Gastroesophageal sphincter (tissue), 4 donors: ENCODE results near the gene RELCH. TPM values are rescaled to one million over a fixed set of nuclear protein-coding genes. Genes with fewer than 3 reads are reported as not detected.

Source experiments
- ATAC-seq: fragments of 150-250 bp; one replicate; pipeline ENCODE4 v1.9.1; 2016; ENCODE audit warnings: mild to moderate bottlenecking, moderate library complexity
- H3K27ac ChIP-seq, 4 donors: fragments of 200-600 bp; sonication (generic) in 3 of 4; 1 replicate in 3 of 4; 2 replicates in 1 of 4; pipeline ENCODE4 v1.5.1; 2016 to 2019
- H3K27me3 ChIP-seq: fragments of 200-600 bp; sonication (generic); one replicate; pipeline ENCODE4 v1.5.1; 2019
- H3K36me3 ChIP-seq, 2 donors: fragments of 200-600 bp; sonication (generic); one replicate each; pipeline ENCODE4 v1.5.1; 2019; ENCODE audit warnings: control low read depth in 1 of 2
- H3K4me1 ChIP-seq, 3 donors: fragments of 200-600 bp; sonication (generic); 1 replicate in 2 of 3; 2 replicates in 1 of 3; pipeline ENCODE4 v1.5.1; 2016 to 2019; ENCODE audit warnings: control low read depth in 2 of 3
- H3K4me3 ChIP-seq, 2 donors: fragments of 200-600 bp; sonication (generic); one replicate each; pipeline ENCODE4 v1.5.1; 2019; ENCODE audit warnings: mild to moderate bottlenecking in 1 of 2, moderate library complexity in 1 of 2
- H3K9me3 ChIP-seq, 3 donors: fragments of 200-600 bp; sonication (generic); one replicate each; pipeline ENCODE4 v1.5.1; 2017 to 2019; ENCODE audit warnings: control low read depth in 2 of 3
- CTCF ChIP-seq, 4 experiments: fragments of 200-600 bp in 2 of 4; fragments of 450-650 bp in 2 of 4; sonication (generic) in 1 of 4; IDR thresholded peaks; one replicate each; pipeline ENCODE4 v1.5.1; 2017 to 2019; ENCODE audit warnings: antibody characterized with exemption in 4 of 4, mild to moderate bottlenecking in 2 of 4, moderate library complexity in 2 of 4
- EP300 ChIP-seq: sonication (generic); formaldehyde crosslinking; IDR thresholded peaks from one replicate; pipeline ENCODE4 v1.6.1; 2017; ENCODE audit warnings: antibody characterized with exemption, mild to moderate bottlenecking
- POLR2A ChIP-seq, 2 donors: fragments of 450-650 bp; IDR thresholded peaks; one replicate each; pipeline ENCODE4 v1.6.1; 2017; ENCODE audit warnings: antibody characterized with exemption in 2 of 2, mild to moderate bottlenecking in 2 of 2, moderate library complexity in 1 of 2
- POLR2AphosphoS5 ChIP-seq: sonication (generic); formaldehyde crosslinking; IDR thresholded peaks from one replicate; pipeline ENCODE4 v1.6.1; 2017; ENCODE audit warnings: antibody characterized with exemption
- WGBS, 2 donors: methylation state at CpG; one replicate each; pipeline ENCODE4 v1.1.5; 2018; ENCODE audit warnings: low coverage in 1 of 2; 5-methylcytosine and 5-hydroxymethylcytosine counted together
- total RNA-seq, 4 donors: library from RNA; depleted of rRNA; stranded (reverse); fragments of >200 nt; gene quantifications; one replicate each; pipeline ENCODE4 v1.1.0, GENCODE V29; 2016

Gene RELCH, protein sequence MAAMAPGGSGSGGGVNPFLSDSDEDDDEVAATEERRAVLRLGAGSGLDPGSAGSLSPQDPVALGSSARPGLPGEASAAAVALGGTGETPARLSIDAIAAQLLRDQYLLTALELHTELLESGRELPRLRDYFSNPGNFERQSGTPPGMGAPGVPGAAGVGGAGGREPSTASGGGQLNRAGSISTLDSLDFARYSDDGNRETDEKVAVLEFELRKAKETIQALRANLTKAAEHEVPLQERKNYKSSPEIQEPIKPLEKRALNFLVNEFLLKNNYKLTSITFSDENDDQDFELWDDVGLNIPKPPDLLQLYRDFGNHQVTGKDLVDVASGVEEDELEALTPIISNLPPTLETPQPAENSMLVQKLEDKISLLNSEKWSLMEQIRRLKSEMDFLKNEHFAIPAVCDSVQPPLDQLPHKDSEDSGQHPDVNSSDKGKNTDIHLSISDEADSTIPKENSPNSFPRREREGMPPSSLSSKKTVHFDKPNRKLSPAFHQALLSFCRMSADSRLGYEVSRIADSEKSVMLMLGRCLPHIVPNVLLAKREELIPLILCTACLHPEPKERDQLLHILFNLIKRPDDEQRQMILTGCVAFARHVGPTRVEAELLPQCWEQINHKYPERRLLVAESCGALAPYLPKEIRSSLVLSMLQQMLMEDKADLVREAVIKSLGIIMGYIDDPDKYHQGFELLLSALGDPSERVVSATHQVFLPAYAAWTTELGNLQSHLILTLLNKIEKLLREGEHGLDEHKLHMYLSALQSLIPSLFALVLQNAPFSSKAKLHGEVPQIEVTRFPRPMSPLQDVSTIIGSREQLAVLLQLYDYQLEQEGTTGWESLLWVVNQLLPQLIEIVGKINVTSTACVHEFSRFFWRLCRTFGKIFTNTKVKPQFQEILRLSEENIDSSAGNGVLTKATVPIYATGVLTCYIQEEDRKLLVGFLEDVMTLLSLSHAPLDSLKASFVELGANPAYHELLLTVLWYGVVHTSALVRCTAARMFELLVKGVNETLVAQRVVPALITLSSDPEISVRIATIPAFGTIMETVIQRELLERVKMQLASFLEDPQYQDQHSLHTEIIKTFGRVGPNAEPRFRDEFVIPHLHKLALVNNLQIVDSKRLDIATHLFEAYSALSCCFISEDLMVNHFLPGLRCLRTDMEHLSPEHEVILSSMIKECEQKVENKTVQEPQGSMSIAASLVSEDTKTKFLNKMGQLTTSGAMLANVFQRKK
- total RNA-seq: 10 to 100 TPM; 20.7 to 30.4 (median 27.4) TPM

GRCh38 chr18:62186774-62187542 lies at the start of gene RELCH, which contains the start of gene PIGN:
RELCH (plus strand) TSS chr18:62187255; CDS start chr18:62187506, 251 bp downstream.
PIGN (minus strand) TSS chr18:62187056; CDS start chr18:62161353, 25,703 bp downstream.
- peak; percentile 99 for ATAC-seq
- TF ChIP-seq CTCF (IDR thresholded peaks at IDR 0.05) (no peak), POLR2A (IDR thresholded peaks at IDR 0.05) (peak; percentile 73 to 77), EP300 (no peak), POLR2AphosphoS5 (peak; percentile 83)
- H3K4me1 ChIP-seq: peaks cover 0 to 66% (median 11%) of the 10 kb centered on the region in 3 donors
- no peaks in the 10 kb centered on the region for H3K9me3 ChIP-seq
- peak within 1 kb of the TSS; percentile 27 to 87 (median 84) for H3K27ac ChIP-seq
- no CpG with 5 or more reads among the region's 55 CpGs for WGBS, 2 donors
- no peaks in the 10 kb centered on the region for H3K36me3 ChIP-seq
- H3K4me3 ChIP-seq: peak within 1 kb of the TSS; percentile 77 to 85
- no peaks in the 10 kb centered on the region for H3K27me3 ChIP-seq

- 55 to 65% methylated on average over 2 of the region's 2 CpGs for WGBS, 2 donors
- no peaks in the 10 kb centered on the region for H3K27me3 ChIP-seq
- no peak for ATAC-seq
These were observed 48.4 kb upstream of the RELCH start for GRCh38 chr18:62138461-62139235.

GRCh38 chr18:62140259-62140658 lies 46.8 kb upstream of the RELCH start:
- 0 to 33% methylated on average over 1 of the region's 1 CpG for whole genome bisulfite sequencing, 2 donors
- no peak overlapping the region for H3K27ac ChIP-seq
- no peaks in the 10 kb centered on the region for H3K9me3 ChIP-seq
- peaks cover 0 to 66% of the 10 kb centered on the region in 2 donors for H3K36me3 ChIP-seq
- ATAC-seq: no peak
- no peaks in the 10 kb centered on the region for H3K4me1 ChIP-seq
- TF ChIP-seq POLR2A (IDR thresholded peaks at IDR 0.05) (no peak), CTCF (IDR thresholded peaks at IDR 0.05) (no peak), POLR2AphosphoS5 (no peak), EP300 (no peak)
- H3K4me3 ChIP-seq: no peak overlapping the region
- H3K27me3 ChIP-seq: no peaks in the 10 kb centered on the region

More at GRCh38 chr18:62138461-62139235, 48.4 kb upstream of the RELCH start:
- Histone ChIP-seq H3K36me3 (peaks cover 0 to 58% of the 10 kb centered on the region in 2 donors), H3K9me3 (no peaks in the 10 kb centered on the region), H3K4me1 (no peaks in the 10 kb centered on the region), H3K4me3 (no peak overlapping the region), H3K27ac (no peak overlapping the region)
- TF ChIP-seq EP300 (no peak), POLR2A (IDR thresholded peaks at IDR 0.05) (no peak), CTCF (IDR thresholded peaks at IDR 0.05) (no peak), POLR2AphosphoS5 (no peak)

DNA sequence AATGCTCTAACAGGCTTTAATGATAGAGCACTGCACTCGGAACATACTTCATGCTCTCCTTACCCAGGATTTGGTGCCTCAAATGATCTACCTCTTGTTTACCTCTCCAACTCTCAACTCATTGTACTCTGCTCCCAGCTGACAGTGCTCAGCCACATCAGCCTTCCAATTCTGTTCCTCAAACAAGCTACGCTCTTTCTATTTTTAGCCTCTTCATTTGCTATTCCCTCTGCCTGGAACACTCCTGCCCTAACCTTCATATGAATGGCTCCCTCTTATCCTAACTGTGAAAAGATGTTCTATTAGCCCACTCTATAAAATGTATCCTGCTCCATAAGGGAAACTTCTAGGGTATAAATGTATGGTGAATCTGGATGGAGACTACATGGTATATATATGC lies 42.7 kb upstream of the RELCH start:
- Histone ChIP-seq H3K9me3 (no peaks in the 10 kb centered on the region), H3K27ac (no peak overlapping the region), H3K4me3 (no peak overlapping the region), H3K36me3 (peaks cover 0 to 49% of the 10 kb centered on the region in 2 donors), H3K4me1 (no peaks in the 10 kb centered on the region), H3K27me3 (no peaks in the 10 kb centered on the region)
- ATAC-seq: no peak
- WGBS, 2 donors: 90 to 91% methylated on average over 2 of the region's 2 CpGs
- TF ChIP-seq EP300 (no peak), POLR2AphosphoS5 (no peak)
